ENCODE measurements around the gene MACROH2A2. TPM values are rescaled to one million over a fixed set of nuclear protein-coding genes. Genes with fewer than 3 reads are reported as not detected.

Gene MACROH2A2
- total RNA-seq, 2 experiments from 2014 or later: 4.9 to 5.0 TPM

- H3K4me3 Mint-ChIP-seq: peak overlapping the region; percentile 80
- CTCF ChIA-PET: no interaction called here
- POLR2A ChIA-PET: no interaction called here
Measured at GRCh38 chr10:70053841-70054288, 1.2 kb downstream of the MACROH2A2 start.

GRCh38 chr10:70054902-70055301 lies 2.3 kb downstream of the MACROH2A2 start:
- Mint-ChIP-seq H3K27me3 (peaks cover 54% of the 10 kb centered on the region), H3K4me1 (peaks cover 8% of the 10 kb centered on the region), H3K9me3 (no peaks in the 10 kb centered on the region), H3K27ac (no peak overlapping the region), H3K36me3 (ENCODE audit: low read depth) (no peaks in the 10 kb centered on the region), H3K4me3 (peak overlapping the region; percentile 57)
- CTCF ChIA-PET: no interaction called here
- POLR2A ChIA-PET: no interaction called here
- no peak for DNase-seq

More at GRCh38 chr10:70053841-70054288, 1.2 kb downstream of the MACROH2A2 start:
- DNase-seq: no peak
- Mint-ChIP-seq H3K9me3 (no peaks in the 10 kb centered on the region), H3K4me1 (peaks cover 8% of the 10 kb centered on the region), H3K36me3 (ENCODE audit: low read depth) (no peaks in the 10 kb centered on the region), H3K27me3 (peaks cover 63% of the 10 kb centered on the region), H3K27ac (no peak overlapping the region)

- peaks cover 50% of the 10 kb centered on the region for H3K27me3 Mint-ChIP-seq
- no peak overlapping the region for H3K27ac Mint-ChIP-seq
- no peak overlapping the region for H3K4me3 Mint-ChIP-seq
- CTCF ChIA-PET: no interaction called here
- peaks cover 8% of the 10 kb centered on the region for H3K4me1 Mint-ChIP-seq
- no peaks in the 10 kb centered on the region for H3K36me3 Mint-ChIP-seq (ENCODE audit: low read depth)
- POLR2A ChIA-PET: no interaction called here
- DNase-seq: no peak
- no peaks in the 10 kb centered on the region for H3K9me3 Mint-ChIP-seq
Measured at GRCh38 chr10:70055550-70055949, 2.9 kb downstream of the MACROH2A2 start.

GRCh38 chr10:70057306-70057705 lies 4.7 kb downstream of the MACROH2A2 start:
- Mint-ChIP-seq H3K27ac (no peak overlapping the region), H3K27me3 (peaks cover 34% of the 10 kb centered on the region), H3K4me1 (peaks cover 6% of the 10 kb centered on the region), H3K9me3 (no peaks in the 10 kb centered on the region), H3K4me3 (no peak overlapping the region), H3K36me3 (ENCODE audit: low read depth) (no peaks in the 10 kb centered on the region)
- CTCF ChIA-PET: no interaction called here
- POLR2A ChIA-PET: no interaction called here
- DNase-seq: no peak

GRCh38 chr10:70060389-70060788 lies 7.7 kb downstream of the MACROH2A2 start:
- Mint-ChIP-seq H3K4me1 (no peaks in the 10 kb centered on the region), H3K36me3 (ENCODE audit: low read depth) (no peaks in the 10 kb centered on the region), H3K27ac (no peak overlapping the region), H3K9me3 (no peaks in the 10 kb centered on the region), H3K27me3 (peaks cover 15% of the 10 kb centered on the region), H3K4me3 (no peak overlapping the region)
- POLR2A ChIA-PET: no interaction called here
- DNase-seq: no peak
- CTCF ChIA-PET: no interaction called here

- Mint-ChIP-seq H3K27ac (no peak overlapping the region), H3K4me1 (no peaks in the 10 kb centered on the region)
Measured at GRCh38 chr10:70063418-70064098, 10.9 kb downstream of the MACROH2A2 start.

GRCh38 chr10:70064486-70064885 lies 11.8 kb downstream of the MACROH2A2 start:
- ChIA-PET POLR2A (no interaction called here), CTCF (interaction anchor here (1.2 kb wide), 1 partner anchor 63 kb away, joined by 3 read pairs; no protein-coding TSS in a partner anchor)
- no peaks in the 10 kb centered on the region for H3K36me3 Mint-ChIP-seq (ENCODE audit: low read depth)
- no peak for DNase-seq
- no peak overlapping the region for H3K4me3 Mint-ChIP-seq
- H3K27ac Mint-ChIP-seq: no peak overlapping the region
- no peaks in the 10 kb centered on the region for H3K9me3 Mint-ChIP-seq
- H3K27me3 Mint-ChIP-seq: peaks cover 2% of the 10 kb centered on the region
- no peaks in the 10 kb centered on the region for H3K4me1 Mint-ChIP-seq

More at GRCh38 chr10:70063418-70064098, 10.9 kb downstream of the MACROH2A2 start:
- ChIA-PET POLR2A (no interaction called here), CTCF (interaction anchor here (1.2 to 1.4 kb wide), 2 partner anchors 15 to 64 kb away, joined by 3 read pairs; no protein-coding TSS in a partner anchor)
- peaks cover 2% of the 10 kb centered on the region for H3K27me3 Mint-ChIP-seq
- no peak overlapping the region for H3K4me3 Mint-ChIP-seq
- no peaks in the 10 kb centered on the region for H3K36me3 Mint-ChIP-seq (ENCODE audit: low read depth)
- no peaks in the 10 kb centered on the region for H3K9me3 Mint-ChIP-seq
- DNase-seq: no peak

GRCh38 chr10:70066190-70066589 lies 13.5 kb downstream of the MACROH2A2 start:
- no peak overlapping the region for H3K4me3 Mint-ChIP-seq
- no peaks in the 10 kb centered on the region for H3K4me1 Mint-ChIP-seq
- DNase-seq: no peak
- peaks cover 2% of the 10 kb centered on the region for H3K27me3 Mint-ChIP-seq
- no peak overlapping the region for H3K27ac Mint-ChIP-seq
- ChIA-PET POLR2A (no interaction called here), CTCF (no interaction called here)
- H3K9me3 Mint-ChIP-seq: no peaks in the 10 kb centered on the region
- no peaks in the 10 kb centered on the region for H3K36me3 Mint-ChIP-seq (ENCODE audit: low read depth)

GRCh38 chr10:70067586-70067985 lies 14.9 kb downstream of the MACROH2A2 start:
- Mint-ChIP-seq H3K4me3 (no peak overlapping the region), H3K27me3 (peaks cover 2% of the 10 kb centered on the region), H3K4me1 (no peaks in the 10 kb centered on the region), H3K9me3 (no peaks in the 10 kb centered on the region), H3K27ac (no peak overlapping the region), H3K36me3 (ENCODE audit: low read depth) (no peaks in the 10 kb centered on the region)
- ChIA-PET POLR2A (no interaction called here), CTCF (no interaction called here)
- DNase-seq: no peak

- DNase-seq: no peak
- Mint-ChIP-seq H3K9me3 (no peaks in the 10 kb centered on the region), H3K27me3 (no peaks in the 10 kb centered on the region), H3K27ac (no peak overlapping the region), H3K36me3 (ENCODE audit: low read depth) (no peaks in the 10 kb centered on the region), H3K4me3 (no peak overlapping the region), H3K4me1 (no peaks in the 10 kb centered on the region)
- ChIA-PET CTCF (no interaction called here), POLR2A (no interaction called here)
Measured at GRCh38 chr10:70068925-70069324, 16.3 kb downstream of the MACROH2A2 start.

- Mint-ChIP-seq H3K4me1 (no peaks in the 10 kb centered on the region), H3K27ac (no peak overlapping the region), H3K36me3 (ENCODE audit: low read depth) (no peaks in the 10 kb centered on the region), H3K27me3 (no peaks in the 10 kb centered on the region), H3K4me3 (no peak overlapping the region), H3K9me3 (no peaks in the 10 kb centered on the region)
- POLR2A ChIA-PET: no interaction called here
- CTCF ChIA-PET: no interaction called here
- DNase-seq: no peak
Measured at GRCh38 chr10:70069346-70069745, 16.7 kb downstream of the MACROH2A2 start.

GRCh38 chr10:70070834-70071233 lies 18.2 kb downstream of the MACROH2A2 start:
- H3K27me3 Mint-ChIP-seq: no peaks in the 10 kb centered on the region
- no peak for DNase-seq
- ChIA-PET POLR2A (no interaction called here), CTCF (no interaction called here)
- H3K36me3 Mint-ChIP-seq (ENCODE audit: low read depth): no peaks in the 10 kb centered on the region
- no peaks in the 10 kb centered on the region for H3K4me1 Mint-ChIP-seq
- no peaks in the 10 kb centered on the region for H3K9me3 Mint-ChIP-seq
- H3K4me3 Mint-ChIP-seq: no peak overlapping the region
- H3K27ac Mint-ChIP-seq: no peak overlapping the region

GRCh38 chr10:70074165-70074564 lies 21.5 kb downstream of the MACROH2A2 start:
- no peaks in the 10 kb centered on the region for H3K36me3 Mint-ChIP-seq (ENCODE audit: low read depth)
- ChIA-PET POLR2A (no interaction called here), CTCF (no interaction called here)
- H3K27me3 Mint-ChIP-seq: peaks cover 2% of the 10 kb centered on the region
- no peak for DNase-seq
- H3K4me1 Mint-ChIP-seq: no peaks in the 10 kb centered on the region
- H3K27ac Mint-ChIP-seq: no peak overlapping the region
- H3K9me3 Mint-ChIP-seq: no peaks in the 10 kb centered on the region
- H3K4me3 Mint-ChIP-seq: no peak overlapping the region

GRCh38 chr10:70074971-70075370 lies 22.3 kb downstream of the MACROH2A2 start:
- Mint-ChIP-seq H3K27me3 (peaks cover 2% of the 10 kb centered on the region), H3K36me3 (ENCODE audit: low read depth) (no peaks in the 10 kb centered on the region), H3K4me1 (no peaks in the 10 kb centered on the region), H3K4me3 (no peak overlapping the region), H3K9me3 (no peaks in the 10 kb centered on the region), H3K27ac (no peak overlapping the region)
- no peak for DNase-seq
- ChIA-PET POLR2A (no interaction called here), CTCF (no interaction called here)

All from activated CD4-positive, alpha-beta T cell treated with anti-CD3 and anti-CD28 coated beads, Interleukin-2, amount 10 ng/mL, durations not matched to agents 7 days and 5 days (primary cell).